Choroid plexus epithelial cell (primary cell): ENCODE data around the gene MAML1.

Source experiments
- DNase-seq: peaks from one replicate; pipeline ENCODE4 v3.0.0-alpha.2; 2010; ENCODE audit warnings: low read depth
- H3K4me3 ChIP-seq: 2 replicates; pipeline ENCODE4 v1.5.1; 2011; ENCODE audit warnings: low read depth, mild to moderate bottlenecking, control low read depth, low read length, moderate library complexity
- TF ChIP-seq, protein P1 (sequence below): conservative IDR thresholded peaks from 2 replicates; pipeline ENCODE4 v1.5.1; 2011; ENCODE audit warnings: low read depth, mild to moderate bottlenecking, control low read depth, inconsistent platforms, low read length, moderate library complexity

MAML1 gene

DNA sequence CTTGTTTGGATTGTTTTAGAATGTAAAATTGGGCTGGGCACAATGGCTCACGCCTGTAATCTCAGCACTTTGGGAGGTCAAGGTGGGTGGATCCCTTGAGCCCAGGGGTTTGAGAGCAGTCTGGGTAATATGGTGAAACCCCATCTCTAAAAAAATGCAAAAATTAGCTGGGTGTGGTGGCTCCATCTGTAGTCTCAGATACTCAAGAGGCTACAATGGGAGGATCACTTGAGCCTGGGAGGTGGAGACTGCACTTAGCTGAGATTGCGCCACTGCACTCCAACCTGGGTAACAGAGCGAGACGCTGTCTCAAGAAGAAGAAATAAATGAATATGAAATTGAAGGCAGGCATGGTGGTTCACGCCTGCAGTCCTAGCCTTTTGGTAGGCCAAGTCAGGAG lies 21.3 kb downstream of the MAML1 start:
- H3K4me3 ChIP-seq = no peak overlapping the region
- no peak for DNase-seq
- TF ChIP-seq, protein P1, sequence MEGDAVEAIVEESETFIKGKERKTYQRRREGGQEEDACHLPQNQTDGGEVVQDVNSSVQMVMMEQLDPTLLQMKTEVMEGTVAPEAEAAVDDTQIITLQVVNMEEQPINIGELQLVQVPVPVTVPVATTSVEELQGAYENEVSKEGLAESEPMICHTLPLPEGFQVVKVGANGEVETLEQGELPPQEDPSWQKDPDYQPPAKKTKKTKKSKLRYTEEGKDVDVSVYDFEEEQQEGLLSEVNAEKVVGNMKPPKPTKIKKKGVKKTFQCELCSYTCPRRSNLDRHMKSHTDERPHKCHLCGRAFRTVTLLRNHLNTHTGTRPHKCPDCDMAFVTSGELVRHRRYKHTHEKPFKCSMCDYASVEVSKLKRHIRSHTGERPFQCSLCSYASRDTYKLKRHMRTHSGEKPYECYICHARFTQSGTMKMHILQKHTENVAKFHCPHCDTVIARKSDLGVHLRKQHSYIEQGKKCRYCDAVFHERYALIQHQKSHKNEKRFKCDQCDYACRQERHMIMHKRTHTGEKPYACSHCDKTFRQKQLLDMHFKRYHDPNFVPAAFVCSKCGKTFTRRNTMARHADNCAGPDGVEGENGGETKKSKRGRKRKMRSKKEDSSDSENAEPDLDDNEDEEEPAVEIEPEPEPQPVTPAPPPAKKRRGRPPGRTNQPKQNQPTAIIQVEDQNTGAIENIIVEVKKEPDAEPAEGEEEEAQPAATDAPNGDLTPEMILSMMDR = no peak

DNA sequence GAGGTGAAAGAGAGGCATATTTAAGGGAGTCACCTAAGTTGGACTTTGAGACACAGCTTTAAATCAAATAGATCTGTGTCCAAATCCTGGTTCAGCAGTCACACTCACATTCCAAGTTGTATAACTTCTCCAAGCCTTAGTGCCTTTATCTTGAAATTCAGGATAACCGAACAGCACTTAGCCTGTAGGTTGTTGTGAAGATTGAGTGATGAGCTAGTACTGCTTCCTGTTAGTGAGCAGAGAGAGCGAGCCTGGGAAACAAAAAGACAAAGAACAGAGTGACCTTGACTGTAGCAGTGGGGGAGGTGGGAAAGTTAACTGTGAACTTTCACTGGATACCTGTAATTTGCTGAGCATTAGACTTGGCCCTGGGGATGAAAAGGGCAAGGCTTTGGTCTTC lies 22.4 kb downstream of the MAML1 start:
- TF ChIP-seq, protein P1 = no peak
- no peak overlapping the region for H3K4me3 ChIP-seq
- peak; percentile 50 for DNase-seq

DNA sequence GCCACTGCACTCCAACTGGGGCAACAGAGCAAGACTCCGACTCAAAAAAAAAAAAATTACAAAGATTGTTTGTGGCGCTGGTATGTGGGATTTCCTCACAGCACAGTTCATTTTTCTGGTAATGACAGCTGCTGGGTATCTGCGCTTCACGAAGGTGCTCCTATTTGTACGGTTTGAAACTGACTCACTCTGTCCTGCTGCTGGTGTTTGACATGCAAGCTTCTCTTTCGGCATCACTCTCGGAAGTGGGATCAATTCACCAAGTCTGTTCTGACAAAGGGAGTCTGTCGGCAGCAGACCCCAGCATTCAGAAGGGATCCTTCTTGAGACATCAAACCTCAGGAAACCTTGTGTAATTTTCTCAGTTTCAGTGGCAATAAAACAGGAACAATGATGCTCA lies 26.3 kb downstream of the MAML1 start:
- H3K4me3 ChIP-seq = no peak overlapping the region
- no peak for DNase-seq
- TF ChIP-seq, protein P1 = no peak

DNA sequence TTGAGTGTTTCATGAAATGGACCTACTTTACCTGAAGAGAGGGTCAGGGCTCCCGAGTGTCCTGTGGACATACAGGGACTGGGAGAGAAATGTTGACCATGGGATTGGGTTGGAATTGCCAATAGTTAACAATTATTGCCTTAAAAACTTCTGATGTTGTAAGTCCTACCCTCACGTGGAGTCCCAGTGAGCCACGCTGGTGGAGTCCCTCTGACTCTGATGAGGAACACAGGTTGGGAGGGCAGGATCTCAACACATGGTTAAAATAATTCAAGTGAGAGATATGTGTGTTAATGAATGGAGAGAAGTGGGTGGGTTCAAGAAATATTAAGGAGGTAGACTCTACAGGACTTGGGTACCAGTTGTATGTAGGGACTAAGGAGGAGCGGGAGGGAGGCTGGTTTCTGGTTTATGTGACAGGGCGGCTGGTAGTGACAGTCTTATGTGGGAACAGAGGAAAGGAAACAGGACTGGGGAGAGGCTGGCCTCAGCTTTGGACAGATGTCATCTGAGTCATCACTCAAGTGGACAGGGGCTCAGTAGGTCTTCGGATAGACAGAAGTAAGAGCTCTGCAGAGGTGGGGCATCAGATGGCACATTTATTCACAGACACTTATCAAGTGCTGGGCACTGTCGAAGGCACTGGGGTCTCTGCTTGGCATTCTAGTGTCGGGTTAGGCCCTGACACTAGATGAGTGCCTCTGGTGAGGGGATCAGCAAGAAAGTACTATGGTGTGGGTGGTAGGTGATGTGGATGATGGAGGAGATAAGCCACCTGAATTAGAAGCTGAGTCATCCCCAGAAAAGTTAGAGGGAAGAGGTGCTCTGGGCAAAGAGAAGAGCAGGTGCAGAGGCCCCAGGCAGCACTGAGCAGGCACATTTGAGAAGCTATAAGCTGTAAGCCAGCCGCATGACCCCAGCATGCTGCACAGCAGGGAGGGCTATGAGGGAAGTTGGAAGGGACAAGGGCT lies 27.2 kb downstream of the MAML1 start:
- no peak overlapping the region for H3K4me3 ChIP-seq
- no peak for DNase-seq
- TF ChIP-seq, protein P1 = no peak

DNA sequence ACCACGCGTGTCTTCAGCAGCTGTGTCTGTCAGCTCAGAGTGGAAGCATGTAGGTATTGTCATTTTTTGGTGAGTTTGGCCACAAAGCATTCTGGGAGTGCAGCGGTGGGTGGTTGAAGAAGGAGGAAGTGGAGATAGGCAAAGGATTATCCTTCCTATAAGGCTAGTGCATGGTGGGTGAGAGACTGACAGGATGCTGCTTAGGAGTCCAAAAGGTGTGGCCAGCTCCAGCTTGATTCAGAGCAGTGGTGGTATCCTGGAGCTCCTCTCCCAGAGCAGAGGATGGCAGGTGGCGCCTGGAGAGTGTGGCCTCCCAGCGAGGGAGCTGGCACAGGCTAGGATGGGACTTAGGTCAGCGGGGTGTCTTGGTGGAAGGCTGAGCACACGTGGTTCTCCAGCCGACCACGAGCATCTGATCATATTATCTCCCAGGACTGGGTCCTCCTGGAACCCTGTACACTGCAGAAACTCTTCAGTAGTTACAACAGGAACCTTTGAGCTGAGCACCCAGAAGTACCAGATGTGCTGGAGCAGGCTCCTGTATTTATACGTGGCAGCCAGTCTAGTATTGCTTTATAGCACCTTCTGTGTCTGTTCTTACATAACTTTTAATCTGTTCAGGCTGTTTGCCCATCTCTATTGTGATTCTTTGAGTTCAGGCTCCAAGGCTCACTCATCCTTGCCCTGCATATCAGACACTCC lies 29.6 kb downstream of the MAML1 start:
- no peak overlapping the region for H3K4me3 ChIP-seq
- DNase-seq = peak; percentile 40
- TF ChIP-seq, protein P1 = no peak

DNA sequence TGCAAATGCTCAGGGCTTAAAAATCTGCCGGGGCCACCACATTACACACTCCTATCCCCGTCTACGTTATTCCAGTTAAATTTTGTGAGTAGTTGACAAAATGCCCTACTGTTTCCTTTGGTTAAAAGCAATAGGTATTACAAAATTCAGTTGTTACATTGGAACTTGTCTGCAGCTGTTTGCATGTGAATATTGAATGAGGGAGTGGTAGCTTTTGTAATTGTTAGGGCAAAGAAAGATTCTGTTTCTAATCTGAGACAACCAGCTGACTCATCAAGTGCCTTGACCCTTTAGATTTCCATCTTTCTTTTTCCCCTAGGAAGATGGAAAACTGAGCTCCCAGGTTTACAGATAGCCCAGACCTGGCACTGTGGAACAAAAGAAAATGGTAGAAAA lies 30.2 kb downstream of the MAML1 start:
- DNase-seq = peak; percentile 44
- H3K4me3 ChIP-seq = no peak overlapping the region
- TF ChIP-seq, protein P1 = no peak
